ENCODE data around the gene SEMA3B. TPM values are rescaled to one million over a fixed set of nuclear protein-coding genes. Genes with fewer than 3 reads are reported as not detected.

The SEMA3B gene
- polyA plus RNA-seq, 1 donor (not counting 4 experiments of a cell fraction or from before 2014, with no cell fraction given) = 0.58 TPM

- H3K4me2 ChIP-seq (ENCODE audit: control insufficient read depth, extremely low read depth, insufficient read depth, low read depth, low read length) = no peak overlapping the region
- H3K36me3 ChIP-seq (ENCODE audit: control insufficient read depth in 2 of 2, extremely low read depth in 1 of 2, insufficient read depth in 2 of 2, low read length in 2 of 2) = peaks cover 42% of the 10 kb centered on the region in 2 experiments
- no peak overlapping the region for H3K9ac ChIP-seq (ENCODE audit: control insufficient read depth, extremely low read depth, insufficient read depth, low read length)
- no peak overlapping the region for H3K4me3 ChIP-seq (ENCODE audit: control insufficient read depth in 2 of 3, extremely low read depth in 1 of 3, insufficient read depth in 2 of 3, low read depth in 1 of 3, low read length in 3 of 3)
- peaks cover 23% of the 10 kb centered on the region for H3K79me2 ChIP-seq (ENCODE audit: control insufficient read depth, insufficient read depth, low read length)
- H3K4me1 ChIP-seq (ENCODE audit: control insufficient read depth, extremely low read depth, insufficient read depth, low read length) = peaks cover 6% of the 10 kb centered on the region
- no peaks in the 10 kb centered on the region for H3K9me3 ChIP-seq (ENCODE audit: control insufficient read depth, low read depth, low read length)
- TF ChIP-seq CTCF (optimal IDR thresholded peaks at IDR 0.05 in 1 of 3, IDR thresholded peaks at IDR 0.05 in 1 of 3, conservative IDR thresholded peaks at IDR 0.05 in 1 of 3; ENCODE audit: extremely low read depth in 1 of 3, insufficient read depth in 2 of 3, low read length in 3 of 3) = no peak
- no peak for TF ChIP-seq EZH2 (IDR thresholded peaks at IDR 0.05; ENCODE audit: low read length)
- FAIRE-seq (no peak), DNase-seq (ENCODE audit: low read depth, low spot score) (no peak)
- H2AFZ ChIP-seq (ENCODE audit: control insufficient read depth, low read length) = no peak overlapping the region
- H4K20me1 ChIP-seq (ENCODE audit: control insufficient read depth, extremely low read depth, insufficient read depth, low read length) = no peaks in the 10 kb centered on the region
- no peaks in the 10 kb centered on the region for H3K27me3 ChIP-seq (ENCODE audit: control insufficient read depth, extremely low read depth, insufficient read depth, low read length)
- dilution Hi-C loops (cut with MboI; ENCODE audit: extremely low pct_ligation_motif_present, low sequenced_read_pairs) = no loop called here
- H3K9me1 ChIP-seq (ENCODE audit: control insufficient read depth, extremely low read depth, insufficient read depth, low read length) = no peaks in the 10 kb centered on the region
- H3K27ac ChIP-seq (ENCODE audit: control insufficient read depth, insufficient read depth, low read length) = no peak overlapping the region
Measured at GRCh38 chr3:50286322-50287227, 17.6 kb downstream of the SEMA3B start.

- H3K79me2 ChIP-seq (ENCODE audit: control insufficient read depth, insufficient read depth, low read length) = peaks cover 29% of the 10 kb centered on the region
- H3K4me3 ChIP-seq (ENCODE audit: control insufficient read depth in 2 of 3, extremely low read depth in 1 of 3, insufficient read depth in 2 of 3, low read depth in 1 of 3, low read length in 3 of 3) = no peak overlapping the region
- peaks cover 6% of the 10 kb centered on the region for H3K4me1 ChIP-seq (ENCODE audit: control insufficient read depth, extremely low read depth, insufficient read depth, low read length)
- dilution Hi-C loops (cut with MboI; ENCODE audit: extremely low pct_ligation_motif_present, low sequenced_read_pairs) = no loop called here
- H3K9me3 ChIP-seq (ENCODE audit: control insufficient read depth, low read depth, low read length) = no peaks in the 10 kb centered on the region
- no peak overlapping the region for H3K9ac ChIP-seq (ENCODE audit: control insufficient read depth, extremely low read depth, insufficient read depth, low read length)
- no peak overlapping the region for H2AFZ ChIP-seq (ENCODE audit: control insufficient read depth, low read length)
- H3K9me1 ChIP-seq (ENCODE audit: control insufficient read depth, extremely low read depth, insufficient read depth, low read length) = no peaks in the 10 kb centered on the region
- H3K27ac ChIP-seq (ENCODE audit: control insufficient read depth, insufficient read depth, low read length) = no peak overlapping the region
- no peaks in the 10 kb centered on the region for H4K20me1 ChIP-seq (ENCODE audit: control insufficient read depth, extremely low read depth, insufficient read depth, low read length)
- DNase-seq (ENCODE audit: low read depth, low spot score) = no peak
- TF ChIP-seq CTCF (optimal IDR thresholded peaks at IDR 0.05 in 1 of 3, IDR thresholded peaks at IDR 0.05 in 1 of 3, conservative IDR thresholded peaks at IDR 0.05 in 1 of 3; ENCODE audit: extremely low read depth in 1 of 3, insufficient read depth in 2 of 3, low read length in 3 of 3) = no peak
- no peak for TF ChIP-seq EZH2 (IDR thresholded peaks at IDR 0.05; ENCODE audit: low read length)
- H3K27me3 ChIP-seq (ENCODE audit: control insufficient read depth, extremely low read depth, insufficient read depth, low read length) = no peaks in the 10 kb centered on the region
- no peak for FAIRE-seq
- peaks cover 42% of the 10 kb centered on the region in 2 experiments for H3K36me3 ChIP-seq (ENCODE audit: control insufficient read depth in 2 of 2, extremely low read depth in 1 of 2, insufficient read depth in 2 of 2, low read length in 2 of 2)
- H3K4me2 ChIP-seq (ENCODE audit: control insufficient read depth, extremely low read depth, insufficient read depth, low read depth, low read length) = no peak overlapping the region
Measured at GRCh38 chr3:50287262-50287661, 18.3 kb downstream of the SEMA3B start.

Data from keratinocyte (primary cell).